OCI-LY1 (cell line): ENCODE data around the gene RABGAP1L.

ENCODE experiments used
- H2AFZ ChIP-seq: fragments of 200-600 bp; sonication (generic), shearing (Covaris generic); 2 replicates; pipeline ENCODE4 v1.6.0; 2014; ENCODE audit warnings: antibody characterized with exemption, mild to moderate bottlenecking, low read length
- H3F3A ChIP-seq: fragments of 200-600 bp; sonication (generic), shearing (Covaris generic); 2 replicates; pipeline ENCODE4 v1.6.0; 2014; ENCODE audit warnings: mild to moderate bottlenecking, antibody characterized with exemption, low read length, moderate library complexity; ENCODE audit not compliant: insufficient read depth
- H3K27ac ChIP-seq: fragments of 200-600 bp; sonication (generic); 2 replicates; pipeline ENCODE4 v1.5.1; 2014; ENCODE audit warnings: low read length, mixed run types, mild to moderate bottlenecking, low read depth; ENCODE audit not compliant: poor library complexity, severe bottlenecking
- H3K27me3 ChIP-seq: fragments of 200-600 bp; sonication (generic); 2 replicates; pipeline ENCODE4 v1.6.0; 2014; ENCODE audit warnings: antibody characterized with exemption, mild to moderate bottlenecking, low read length, moderate library complexity; ENCODE audit not compliant: insufficient read depth
- H3K36me3 ChIP-seq: fragments of 200-600 bp; sonication (generic); 2 replicates; pipeline ENCODE4 v1.6.1; 2014; ENCODE audit warnings: mild to moderate bottlenecking, antibody characterized with exemption, low read length, moderate library complexity, mixed read lengths; ENCODE audit not compliant: insufficient read depth
- H3K4me1 ChIP-seq: fragments of 200-600 bp; sonication (generic); 2 replicates; pipeline ENCODE4 v1.5.1; 2014; ENCODE audit warnings: mild to moderate bottlenecking, low read length, moderate library complexity; ENCODE audit not compliant: insufficient read depth, severe bottlenecking
- H3K4me2 ChIP-seq: fragments of 200-600 bp; sonication (generic), shearing (Covaris generic); 2 replicates; pipeline ENCODE4 v1.6.1; 2014; ENCODE audit warnings: low read length
- H3K4me3 ChIP-seq: fragments of 200-600 bp; sonication (generic); 2 replicates; pipeline ENCODE4 v1.5.1; 2014; ENCODE audit warnings: low read length, low read depth, mild to moderate bottlenecking, mixed read lengths; ENCODE audit not compliant: poor library complexity, severe bottlenecking
- H3K79me2 ChIP-seq: fragments of 200-600 bp; shearing (Covaris generic); 2 replicates; pipeline ENCODE4 v1.6.1; 2016; ENCODE audit warnings: mixed run types, low read length, mixed read lengths; ENCODE audit not compliant: insufficient read depth
- H3K9ac ChIP-seq: fragments of 200-600 bp; sonication (generic), shearing (Covaris generic); 2 replicates; pipeline ENCODE4 v1.6.1; 2014; ENCODE audit warnings: mild to moderate bottlenecking, low read length, mixed read lengths
- H3K9me2 ChIP-seq: fragments of 200-600 bp; sonication (generic), shearing (Covaris generic); 2 replicates; pipeline ENCODE4 v1.6.1; 2014; ENCODE audit warnings: low read depth, mild to moderate bottlenecking, low read length, mixed read lengths
- H3K9me3 ChIP-seq: fragments of 200-600 bp; shearing (Covaris generic); 2 replicates; pipeline ENCODE4 v1.6.1; 2014; ENCODE audit warnings: low read length, mixed read lengths
- H4K20me1 ChIP-seq: fragments of 200-600 bp; sonication (generic), shearing (Covaris generic); 2 replicates; pipeline ENCODE4 v1.6.0; 2016; ENCODE audit warnings: mild to moderate bottlenecking, low read length; ENCODE audit not compliant: insufficient read depth
- CTCF ChIP-seq: fragments of 200-600 bp; sonication (generic), shearing (Covaris generic); IDR thresholded peaks from 2 replicates; pipeline ENCODE4 v1.5.1; 2017; ENCODE audit warnings: mild to moderate bottlenecking, antibody characterized with exemption, low read length, moderate library complexity, mixed read lengths
- EZH2 ChIP-seq: fragments of 200-600 bp; sonication (generic), shearing (Covaris generic); IDR thresholded peaks from 2 replicates; pipeline ENCODE4 v1.8.0; 2017; ENCODE audit warnings: borderline replicate concordance, mixed run types, mild to moderate bottlenecking, antibody characterized with exemption, low read length, moderate library complexity, mixed read lengths

Gene RABGAP1L

GRCh38 chr1:174995121-174995520 lies 835.8 kb downstream of the RABGAP1L start:
- Histone ChIP-seq H3K79me2 (peaks cover 2% of the 10 kb centered on the region), H3K9ac (no peak overlapping the region), H2AFZ (no peak overlapping the region), H3K9me3 (no peaks in the 10 kb centered on the region), H3K4me2 (no peak overlapping the region), H3K4me3 (no peak overlapping the region), H3K27me3 (no peaks in the 10 kb centered on the region), H3F3A (no peaks in the 10 kb centered on the region; the same call in 1 of the 2 replicates), H3K27ac (no peak overlapping the region), H3K36me3 (peaks cover 65% of the 10 kb centered on the region), H3K9me2 (no peaks in the 10 kb centered on the region), H3K4me1 (peaks cover 17% of the 10 kb centered on the region), H4K20me1 (no peaks in the 10 kb centered on the region)
- TF ChIP-seq EZH2 (no peak), CTCF (no peak)

- Histone ChIP-seq H3K27ac (no peak overlapping the region), H4K20me1 (no peaks in the 10 kb centered on the region), H2AFZ (no peak overlapping the region), H3K9me3 (no peaks in the 10 kb centered on the region), H3F3A (no peaks in the 10 kb centered on the region; the same call in 1 of the 2 replicates), H3K4me2 (no peak overlapping the region), H3K9me2 (no peaks in the 10 kb centered on the region), H3K4me3 (no peak overlapping the region), H3K9ac (no peak overlapping the region), H3K27me3 (no peaks in the 10 kb centered on the region), H3K4me1 (peaks cover 12% of the 10 kb centered on the region), H3K36me3 (peaks cover 59% of the 10 kb centered on the region), H3K79me2 (peaks cover 10% of the 10 kb centered on the region)
- TF ChIP-seq EZH2 (no peak), CTCF (no peak)
Observed at GRCh38 chr1:174995916-174996315, 836.6 kb downstream of the RABGAP1L start.

GRCh38 chr1:174996476-174996875 lies 837.2 kb downstream of the RABGAP1L start:
- Histone ChIP-seq H2AFZ (no peak overlapping the region), H3K4me1 (peaks cover 18% of the 10 kb centered on the region), H3K27ac (no peak overlapping the region), H3K9me2 (no peaks in the 10 kb centered on the region), H3K36me3 (peaks cover 56% of the 10 kb centered on the region), H3K4me2 (no peak overlapping the region), H3K27me3 (no peaks in the 10 kb centered on the region), H4K20me1 (no peaks in the 10 kb centered on the region), H3K9me3 (no peaks in the 10 kb centered on the region), H3K79me2 (peaks cover 15% of the 10 kb centered on the region), H3K4me3 (no peak overlapping the region), H3F3A (no peaks in the 10 kb centered on the region; the same call in 1 of the 2 replicates), H3K9ac (no peak overlapping the region)
- TF ChIP-seq CTCF = no peak
- no peak for TF ChIP-seq EZH2
